A673 (cell line): ENCODE measurements around the gene MYPOP. TPM values are rescaled to one million over a fixed set of nuclear protein-coding genes. Genes with fewer than 3 reads are reported as not detected.

ENCODE experiments used
- BruUV-seq: library from RNA; stranded (reverse); fragments of 400-500 nt; replicated peaks from 2 replicates; lab custom pipeline; 2021; lab: Mats Ljungman, UMichigan
- CTCF ChIA-PET: fragments of 300-600 bp; sonication (Branson Sonifier 250); formaldehyde crosslinking; loops from one replicate; lab custom pipeline; 2022; ENCODE audit warnings: antibody characterized with exemption; lab: Charles Lee
- POLR2A ChIA-PET: fragments of 300-600 bp; sonication (Branson Sonifier 250); formaldehyde crosslinking; loops from one replicate; lab custom pipeline; 2022; ENCODE audit warnings: antibody characterized with exemption; ENCODE audit not compliant: low non-redundant PET; lab: Charles Lee
- DNase-seq: peaks from one replicate; pipeline ENCODE4 v3.0.0-alpha.2; 2015; ENCODE audit warnings: low spot score
- H3K27ac ChIP-seq: fragments of 200-600 bp; sonication (generic); 2 replicates; pipeline ENCODE4 v1.5.1; 2016; ENCODE audit warnings: mixed run types, low read depth, mild to moderate bottlenecking, mixed read lengths, antibody characterized with exemption, low read length; ENCODE audit not compliant: poor library complexity, severe bottlenecking
- H3K27me3 ChIP-seq: fragments of 200-600 bp; sonication (generic); replicated peaks from 2 replicates; pipeline ENCODE4 v1.6.1; 2017; ENCODE audit warnings: mixed run types, low read depth, mild to moderate bottlenecking, mixed read lengths, antibody characterized with exemption, low read length; ENCODE audit not compliant: insufficient read depth, poor library complexity
- H3K36me3 ChIP-seq: fragments of 200-600 bp; sonication (generic); 2 replicates; pipeline ENCODE4 v1.6.1; 2016; ENCODE audit warnings: mixed run types, mild to moderate bottlenecking, mixed read lengths, antibody characterized with exemption, low read length; ENCODE audit not compliant: insufficient read depth, poor library complexity, severe bottlenecking
- H3K4me1 ChIP-seq: fragments of 200-600 bp; sonication (generic); 2 replicates; pipeline ENCODE4 v1.6.1; 2017; ENCODE audit warnings: mixed run types, mild to moderate bottlenecking, mixed read lengths, antibody characterized with exemption, low read length; ENCODE audit not compliant: insufficient read depth, poor library complexity, severe bottlenecking
- H3K4me3 ChIP-seq: fragments of 200-600 bp; sonication (generic); 2 replicates; pipeline ENCODE4 v1.5.1; 2016; ENCODE audit warnings: low read depth, mixed run types, mild to moderate bottlenecking, mixed read lengths, low read length; ENCODE audit not compliant: poor library complexity, severe bottlenecking
- H3K9me3 ChIP-seq: fragments of 200-600 bp; sonication (generic); 2 replicates; pipeline ENCODE4 v1.6.1; 2016; ENCODE audit warnings: mixed run types, low read depth, mild to moderate bottlenecking, mixed read lengths, antibody characterized with exemption, low read length; ENCODE audit not compliant: poor library complexity, severe bottlenecking
- CTCF ChIP-seq: fragments of 300-800, 200-600 bp; sonication (generic); conservative IDR thresholded peaks from 2 replicates; pipeline ENCODE4 v1.5.1; 2017; ENCODE audit warnings: low read depth, mild to moderate bottlenecking, antibody characterized with exemption, low read length, moderate library complexity, mixed read lengths
- EZH2 ChIP-seq: fragments of 200-600 bp; sonication (generic); IDR thresholded peaks from 2 replicates; pipeline ENCODE4 v1.6.1; 2017; ENCODE audit warnings: borderline replicate concordance, low read depth, mild to moderate bottlenecking, mixed read lengths, antibody characterized with exemption, low read length; ENCODE audit not compliant: poor library complexity, severe bottlenecking
- intact Hi-C: fragments of 100-400 bp; cut with micrococcal nuclease; formaldehyde crosslinking; loops from one replicate; pipeline ENCODE4 v1.10.0; 2022; ENCODE audit not compliant: unreplicated experiment
- total RNA-seq: library from RNA; stranded (reverse); gene quantifications from 2 replicates; pipeline ENCODE4 v1.2.3, GENCODE V29; 2021

Gene MYPOP
- total RNA-seq, 1 experiment from 2014 or later: 13.5 TPM

GRCh38 chr19:45939792-45940514 is 37.5 kb upstream of the MYPOP start:
- DNase-seq: no peak

GRCh38 chr19:45938733-45939319 is 36.4 kb upstream of the MYPOP start:
- TF ChIP-seq CTCF (no peak), EZH2 (no peak)
- POLR2A ChIA-PET: no interaction called here
- Histone ChIP-seq H3K27ac (no peak overlapping the region), H3K9me3 (no peaks in the 10 kb centered on the region), H3K4me3 (no peak overlapping the region), H3K4me1 (no peaks in the 10 kb centered on the region), H3K27me3 (peaks cover 54% of the 10 kb centered on the region), H3K36me3 (no peaks in the 10 kb centered on the region)
- no peak for DNase-seq
- intact Hi-C loops: no loop called here
- CTCF ChIA-PET: no interaction called here
- no TSS peak for BruUV-seq

More at GRCh38 chr19:45939792-45940514, 37.5 kb upstream of the MYPOP start:
- H3K27ac ChIP-seq: no peak overlapping the region
- intact Hi-C loops: no loop called here
- peaks cover 57% of the 10 kb centered on the region for H3K27me3 ChIP-seq
- ChIA-PET POLR2A (no interaction called here), CTCF (no interaction called here)
- no peaks in the 10 kb centered on the region for H3K4me1 ChIP-seq
- TF ChIP-seq EZH2: no peak
- TF ChIP-seq CTCF: no peak
- no peaks in the 10 kb centered on the region for H3K36me3 ChIP-seq
- BruUV-seq: no TSS peak
- H3K4me3 ChIP-seq: no peak overlapping the region
- no peaks in the 10 kb centered on the region for H3K9me3 ChIP-seq

GRCh38 chr19:45935267-45935666 is 32.9 kb upstream of the MYPOP start:
- H3K4me3 ChIP-seq: no peak overlapping the region
- BruUV-seq: no TSS peak
- ChIA-PET POLR2A (no interaction called here), CTCF (no interaction called here)
- no peaks in the 10 kb centered on the region for H3K9me3 ChIP-seq
- H3K27ac ChIP-seq: no peak overlapping the region
- TF ChIP-seq EZH2 (no peak), CTCF (no peak)
- H3K27me3 ChIP-seq: peaks cover 51% of the 10 kb centered on the region
- no peaks in the 10 kb centered on the region for H3K36me3 ChIP-seq
- H3K4me1 ChIP-seq: no peaks in the 10 kb centered on the region
- DNase-seq: no peak
- intact Hi-C loops: no loop called here
